ENCODE results near the gene PRSS36.
"Not testable (repeated sequence)": the region's sequence is repeated elsewhere in the genome, so short reads cannot be mapped to it uniquely, and the experiment has no call there.

DNA sequence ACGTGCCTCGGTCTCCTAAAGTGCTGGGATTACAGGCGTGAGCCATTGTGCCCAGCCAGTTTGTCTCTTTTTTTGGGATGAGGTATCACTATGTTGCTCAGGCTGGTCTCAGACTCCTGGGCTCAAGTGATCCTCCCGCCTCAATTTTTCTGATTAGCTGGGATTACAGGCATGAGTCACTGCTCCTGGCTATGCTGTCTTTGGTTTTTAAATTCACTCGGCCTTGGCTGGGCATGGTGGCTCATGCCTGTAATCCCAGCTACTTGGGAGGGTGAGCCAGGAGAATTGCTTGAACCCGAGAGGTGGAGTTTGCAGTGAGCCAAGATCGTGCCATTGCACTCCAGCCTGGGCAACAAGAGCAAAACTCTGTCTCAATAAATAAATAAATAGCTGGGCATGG lies 5.4 kb downstream of the PRSS36 start:
- TF ChIP-seq, protein P1, sequence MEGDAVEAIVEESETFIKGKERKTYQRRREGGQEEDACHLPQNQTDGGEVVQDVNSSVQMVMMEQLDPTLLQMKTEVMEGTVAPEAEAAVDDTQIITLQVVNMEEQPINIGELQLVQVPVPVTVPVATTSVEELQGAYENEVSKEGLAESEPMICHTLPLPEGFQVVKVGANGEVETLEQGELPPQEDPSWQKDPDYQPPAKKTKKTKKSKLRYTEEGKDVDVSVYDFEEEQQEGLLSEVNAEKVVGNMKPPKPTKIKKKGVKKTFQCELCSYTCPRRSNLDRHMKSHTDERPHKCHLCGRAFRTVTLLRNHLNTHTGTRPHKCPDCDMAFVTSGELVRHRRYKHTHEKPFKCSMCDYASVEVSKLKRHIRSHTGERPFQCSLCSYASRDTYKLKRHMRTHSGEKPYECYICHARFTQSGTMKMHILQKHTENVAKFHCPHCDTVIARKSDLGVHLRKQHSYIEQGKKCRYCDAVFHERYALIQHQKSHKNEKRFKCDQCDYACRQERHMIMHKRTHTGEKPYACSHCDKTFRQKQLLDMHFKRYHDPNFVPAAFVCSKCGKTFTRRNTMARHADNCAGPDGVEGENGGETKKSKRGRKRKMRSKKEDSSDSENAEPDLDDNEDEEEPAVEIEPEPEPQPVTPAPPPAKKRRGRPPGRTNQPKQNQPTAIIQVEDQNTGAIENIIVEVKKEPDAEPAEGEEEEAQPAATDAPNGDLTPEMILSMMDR (IDR thresholded peaks at IDR 0.05), result not testable (repeated sequence)
- TF ChIP-seq E2F1 (CRISPR knock-in tag; IDR thresholded peaks at IDR 0.05); ZNF138 (CRISPR knock-in tag; conservative IDR thresholded peaks at IDR 0.05); CBFB (CRISPR knock-in tag; IDR thresholded peaks at IDR 0.05; ENCODE audit: low read depth); ZNF416 (CRISPR knock-in tag; IDR thresholded peaks at IDR 0.05); NFYB (CRISPR knock-in tag; conservative IDR thresholded peaks at IDR 0.05; ENCODE audit: low read depth); MAX (CRISPR knock-in tag; IDR thresholded peaks at IDR 0.05); STAT6 (CRISPR knock-in tag; conservative IDR thresholded peaks at IDR 0.05; ENCODE audit: low read depth); NR2C2 (CRISPR knock-in tag; IDR thresholded peaks at IDR 0.05); ZNF423 (CRISPR knock-in tag; IDR thresholded peaks at IDR 0.05); SMAD3 (CRISPR knock-in tag; IDR thresholded peaks at IDR 0.05; ENCODE audit: borderline replicate concordance): not testable (repeated sequence)
- TF ChIP-seq, protein P2, sequence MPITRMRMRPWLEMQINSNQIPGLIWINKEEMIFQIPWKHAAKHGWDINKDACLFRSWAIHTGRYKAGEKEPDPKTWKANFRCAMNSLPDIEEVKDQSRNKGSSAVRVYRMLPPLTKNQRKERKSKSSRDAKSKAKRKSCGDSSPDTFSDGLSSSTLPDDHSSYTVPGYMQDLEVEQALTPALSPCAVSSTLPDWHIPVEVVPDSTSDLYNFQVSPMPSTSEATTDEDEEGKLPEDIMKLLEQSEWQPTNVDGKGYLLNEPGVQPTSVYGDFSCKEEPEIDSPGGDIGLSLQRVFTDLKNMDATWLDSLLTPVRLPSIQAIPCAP (CRISPR knock-in tag; IDR thresholded peaks at IDR 0.05), result not testable (repeated sequence)
- TF ChIP-seq, protein P3, sequence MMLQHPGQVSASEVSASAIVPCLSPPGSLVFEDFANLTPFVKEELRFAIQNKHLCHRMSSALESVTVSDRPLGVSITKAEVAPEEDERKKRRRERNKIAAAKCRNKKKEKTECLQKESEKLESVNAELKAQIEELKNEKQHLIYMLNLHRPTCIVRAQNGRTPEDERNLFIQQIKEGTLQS (CRISPR knock-in tag; conservative IDR thresholded peaks at IDR 0.05), result not testable (repeated sequence)
- TF ChIP-seq, protein P4, sequence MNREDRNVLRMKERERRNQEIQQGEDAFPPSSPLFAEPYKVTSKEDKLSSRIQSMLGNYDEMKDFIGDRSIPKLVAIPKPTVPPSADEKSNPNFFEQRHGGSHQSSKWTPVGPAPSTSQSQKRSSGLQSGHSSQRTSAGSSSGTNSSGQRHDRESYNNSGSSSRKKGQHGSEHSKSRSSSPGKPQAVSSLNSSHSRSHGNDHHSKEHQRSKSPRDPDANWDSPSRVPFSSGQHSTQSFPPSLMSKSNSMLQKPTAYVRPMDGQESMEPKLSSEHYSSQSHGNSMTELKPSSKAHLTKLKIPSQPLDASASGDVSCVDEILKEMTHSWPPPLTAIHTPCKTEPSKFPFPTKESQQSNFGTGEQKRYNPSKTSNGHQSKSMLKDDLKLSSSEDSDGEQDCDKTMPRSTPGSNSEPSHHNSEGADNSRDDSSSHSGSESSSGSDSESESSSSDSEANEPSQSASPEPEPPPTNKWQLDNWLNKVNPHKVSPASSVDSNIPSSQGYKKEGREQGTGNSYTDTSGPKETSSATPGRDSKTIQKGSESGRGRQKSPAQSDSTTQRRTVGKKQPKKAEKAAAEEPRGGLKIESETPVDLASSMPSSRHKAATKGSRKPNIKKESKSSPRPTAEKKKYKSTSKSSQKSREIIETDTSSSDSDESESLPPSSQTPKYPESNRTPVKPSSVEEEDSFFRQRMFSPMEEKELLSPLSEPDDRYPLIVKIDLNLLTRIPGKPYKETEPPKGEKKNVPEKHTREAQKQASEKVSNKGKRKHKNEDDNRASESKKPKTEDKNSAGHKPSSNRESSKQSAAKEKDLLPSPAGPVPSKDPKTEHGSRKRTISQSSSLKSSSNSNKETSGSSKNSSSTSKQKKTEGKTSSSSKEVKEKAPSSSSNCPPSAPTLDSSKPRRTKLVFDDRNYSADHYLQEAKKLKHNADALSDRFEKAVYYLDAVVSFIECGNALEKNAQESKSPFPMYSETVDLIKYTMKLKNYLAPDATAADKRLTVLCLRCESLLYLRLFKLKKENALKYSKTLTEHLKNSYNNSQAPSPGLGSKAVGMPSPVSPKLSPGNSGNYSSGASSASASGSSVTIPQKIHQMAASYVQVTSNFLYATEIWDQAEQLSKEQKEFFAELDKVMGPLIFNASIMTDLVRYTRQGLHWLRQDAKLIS (CRISPR knock-in tag; IDR thresholded peaks at IDR 0.05; ENCODE audit: borderline replicate concordance), result not testable (repeated sequence)
